D721Med (cell line): ENCODE results near the gene C4orf46.

Experiments used
- DNase-seq: peaks from one replicate; pipeline ENCODE4 v3.0.0; 2011; ENCODE audit warnings: low spot score; ENCODE audit not compliant: insufficient read length
- FAIRE-seq: peaks from 2 replicates; lab custom pipeline; 2011; peaks lifted over from hg19 to GRCh38; lab: Jason Lieb, UNC
- CTCF ChIP-seq: IDR thresholded peaks from 2 replicates; pipeline ENCODE4 v1.5.1; 2012; ENCODE audit warnings: mild to moderate bottlenecking, control low read depth; ENCODE audit not compliant: insufficient read depth; ENCODE audit errors: missing control alignments

Gene C4orf46

GRCh38 chr4:158649111-158649680 is 22.5 kb downstream of the C4orf46 start:
- DNase-seq (no peak), FAIRE-seq (no peak)
- no peak for TF ChIP-seq CTCF

- no peak for FAIRE-seq
- no peak for TF ChIP-seq CTCF
- DNase-seq = no peak
These were observed 26.9 kb downstream of the C4orf46 start for GRCh38 chr4:158644760-158645159.

GRCh38 chr4:158644356-158644755 is 27.3 kb downstream of the C4orf46 start:
- no peak for FAIRE-seq
- no peak for TF ChIP-seq CTCF
- DNase-seq = no peak

- FAIRE-seq (no peak), DNase-seq (no peak)
- TF ChIP-seq CTCF = no peak
These were observed 35.1 kb downstream of the C4orf46 start for GRCh38 chr4:158636619-158637018.

GRCh38 chr4:158630893-158631292 is 40.8 kb downstream of the C4orf46 start:
- DNase-seq (no peak), FAIRE-seq (peak; percentile 55)
- no peak for TF ChIP-seq CTCF

GRCh38 chr4:158625544-158625943 is 46.1 kb downstream of the C4orf46 start:
- no peak for DNase-seq
- no peak for TF ChIP-seq CTCF
- FAIRE-seq = no peak

GRCh38 chr4:158624889-158625478 is 46.7 kb downstream of the C4orf46 start:
- peak; percentile 71 for TF ChIP-seq CTCF
- FAIRE-seq = peak; percentile 78
- no peak for DNase-seq
